GM12874 (cell line): ENCODE data around the gene ICA1.
A peak's percentile ranks its signal among the peaks of the same experiment; 100 is the strongest.

ENCODE experiments used
- TF ChIP-seq, protein P1 (sequence below): IDR thresholded peaks from 2 replicates; pipeline ENCODE4 v1.5.1; 2011; ENCODE audit warnings: low read depth, mild to moderate bottlenecking, control low read depth, low read length, moderate library complexity; ENCODE audit not compliant: insufficient read depth

ICA1 gene

DNA sequence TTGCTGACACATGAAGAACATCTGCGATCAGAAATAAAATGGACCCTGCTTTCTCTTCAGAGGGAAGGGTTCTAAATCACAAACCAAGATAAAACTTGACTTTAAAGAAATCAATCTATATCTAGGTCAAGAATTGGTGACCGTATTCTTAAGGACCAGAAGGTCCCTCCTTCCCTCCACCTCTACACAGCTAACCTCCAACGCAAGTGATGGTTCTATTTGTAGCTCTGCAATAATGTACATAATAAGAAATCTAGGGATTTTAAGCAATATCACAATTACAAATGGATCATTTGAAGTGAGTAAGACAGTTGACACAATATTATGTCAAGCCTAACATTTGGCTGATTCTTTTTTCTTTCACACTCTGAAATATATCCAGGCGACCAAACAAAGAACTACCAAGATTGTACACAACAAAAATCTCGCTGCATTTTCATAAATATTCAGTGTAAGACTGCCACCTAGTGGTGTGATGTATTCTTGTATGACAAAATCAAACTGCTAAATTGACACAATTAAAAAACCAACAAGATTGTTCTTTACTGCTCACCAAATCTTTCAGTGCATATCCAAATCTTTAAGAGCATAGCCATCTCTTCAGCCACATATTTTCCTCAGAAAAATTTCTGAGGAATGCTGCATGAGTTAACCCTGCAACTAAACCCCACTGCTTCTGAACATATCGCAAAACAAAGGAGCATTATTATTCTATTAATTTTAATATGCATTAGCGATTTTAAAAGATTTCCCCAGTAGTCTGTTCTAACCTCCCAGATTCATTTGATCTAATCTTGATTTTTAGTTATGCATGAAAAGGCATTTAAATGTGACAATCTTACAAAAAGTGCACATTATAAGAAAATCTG lies 44.5 kb downstream of the ICA1 start:
- TF ChIP-seq, protein P1, sequence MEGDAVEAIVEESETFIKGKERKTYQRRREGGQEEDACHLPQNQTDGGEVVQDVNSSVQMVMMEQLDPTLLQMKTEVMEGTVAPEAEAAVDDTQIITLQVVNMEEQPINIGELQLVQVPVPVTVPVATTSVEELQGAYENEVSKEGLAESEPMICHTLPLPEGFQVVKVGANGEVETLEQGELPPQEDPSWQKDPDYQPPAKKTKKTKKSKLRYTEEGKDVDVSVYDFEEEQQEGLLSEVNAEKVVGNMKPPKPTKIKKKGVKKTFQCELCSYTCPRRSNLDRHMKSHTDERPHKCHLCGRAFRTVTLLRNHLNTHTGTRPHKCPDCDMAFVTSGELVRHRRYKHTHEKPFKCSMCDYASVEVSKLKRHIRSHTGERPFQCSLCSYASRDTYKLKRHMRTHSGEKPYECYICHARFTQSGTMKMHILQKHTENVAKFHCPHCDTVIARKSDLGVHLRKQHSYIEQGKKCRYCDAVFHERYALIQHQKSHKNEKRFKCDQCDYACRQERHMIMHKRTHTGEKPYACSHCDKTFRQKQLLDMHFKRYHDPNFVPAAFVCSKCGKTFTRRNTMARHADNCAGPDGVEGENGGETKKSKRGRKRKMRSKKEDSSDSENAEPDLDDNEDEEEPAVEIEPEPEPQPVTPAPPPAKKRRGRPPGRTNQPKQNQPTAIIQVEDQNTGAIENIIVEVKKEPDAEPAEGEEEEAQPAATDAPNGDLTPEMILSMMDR = peak; percentile 14; the same call in 1 of the 2 replicates

- TF ChIP-seq, protein P1 = no peak
These were observed 45.7 kb downstream of the ICA1 start for GRCh38 chr7:8216334-8216690.

DNA sequence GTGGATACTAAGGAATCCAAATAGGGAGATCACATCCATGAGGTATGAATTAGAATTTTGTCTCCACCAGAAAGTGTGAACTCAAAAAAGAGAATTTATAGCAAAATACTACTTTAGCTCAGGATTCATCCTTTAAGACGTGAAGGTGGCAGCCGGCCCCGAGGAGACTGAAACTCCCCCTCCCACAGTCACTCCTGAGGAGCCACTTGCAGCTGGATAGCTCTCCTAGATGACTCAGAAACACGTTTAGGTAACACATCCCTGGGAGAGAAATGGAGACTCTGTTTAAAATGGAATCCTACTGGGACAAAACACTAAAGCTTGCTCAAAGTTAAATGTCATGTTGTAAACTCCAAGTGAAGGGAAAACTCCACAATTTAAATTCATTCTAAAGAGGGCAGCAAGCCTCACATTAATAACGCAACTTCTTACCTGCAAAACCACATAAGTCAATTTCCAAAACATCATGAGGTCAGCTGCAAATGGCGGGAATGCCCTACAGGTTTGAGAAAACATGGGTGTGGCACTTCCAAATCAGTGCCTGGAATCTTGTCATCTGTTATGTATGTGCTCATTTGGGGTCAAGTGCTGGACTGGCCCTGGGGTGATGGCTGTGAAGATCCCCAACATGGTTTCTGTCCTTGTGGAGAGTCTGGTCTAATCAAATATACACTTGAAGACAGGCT lies 46.2 kb downstream of the ICA1 start:
- TF ChIP-seq, protein P1 = no peak

- TF ChIP-seq, protein P1 = no peak
These were observed 47.6 kb downstream of the ICA1 start for GRCh38 chr7:8214244-8214824.

DNA sequence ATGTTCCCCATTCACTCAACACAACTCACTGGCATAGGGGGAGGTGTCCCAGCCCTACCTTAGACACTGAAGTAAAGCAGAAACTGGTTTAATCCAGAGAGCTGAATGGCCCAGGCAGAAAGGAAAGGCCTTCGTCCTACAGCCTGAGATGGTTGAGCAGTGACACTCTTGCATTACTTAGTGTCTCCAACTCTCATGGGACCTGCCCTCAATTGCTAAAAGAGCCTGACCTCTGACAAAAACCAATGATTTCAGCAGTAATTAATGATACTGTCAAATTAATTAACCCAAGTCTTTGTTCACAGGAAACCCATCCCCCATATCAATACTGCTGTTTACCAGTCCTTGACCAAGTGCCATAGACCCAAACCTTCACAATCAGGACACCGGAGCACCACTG lies 48.6 kb downstream of the ICA1 start:
- TF ChIP-seq, protein P1 = no peak

DNA sequence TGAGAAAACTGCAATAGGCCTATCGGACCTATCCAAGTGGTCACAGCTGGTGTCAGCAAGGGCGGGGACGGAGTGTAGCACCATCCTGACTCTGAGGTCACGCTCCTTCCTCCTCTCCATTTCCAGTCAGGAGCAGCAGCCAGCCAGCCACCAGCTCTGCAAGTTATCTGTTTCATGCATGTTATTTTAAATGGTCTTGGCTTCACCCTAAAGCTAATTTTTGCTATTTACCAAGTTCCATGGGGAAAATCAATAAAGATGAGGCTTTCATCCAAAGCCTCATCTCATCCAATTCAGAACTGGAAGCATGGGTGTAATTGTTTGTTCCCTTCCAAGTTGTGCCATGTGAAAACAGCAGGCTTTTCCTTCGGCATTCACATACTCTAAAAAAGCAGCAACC lies 49.3 kb downstream of the ICA1 start:
- TF ChIP-seq, protein P1 = no peak

GRCh38 chr7:8211725-8212096 lies 50.3 kb downstream of the ICA1 start:
- TF ChIP-seq, protein P1 = no peak
